GM18520 (cell line): ENCODE measurements around the gene OTUD1.
A peak's percentile ranks its signal among the peaks of the same experiment; 100 is the strongest.

Source experiments
- ATAC-seq: cut with Tn5 transposase; IDR thresholded peaks from one replicate; pipeline ENCODE4 v1.9.1; 2021; ENCODE audit not compliant: unreplicated experiment

The OTUD1 gene

GRCh38 chr10:23421397-23421796, 17.5 kb upstream of the OTUD1 start:
- no peak for ATAC-seq

GRCh38 chr10:23422003-23422411, 16.9 kb upstream of the OTUD1 start:
- ATAC-seq = no peak

- ATAC-seq = no peak
Observed at GRCh38 chr10:23432166-23432565, 6.7 kb upstream of the OTUD1 start.

GRCh38 chr10:23432639-23433038, 6.2 kb upstream of the OTUD1 start:
- ATAC-seq = no peak

- no peak for ATAC-seq
Observed at GRCh38 chr10:23433701-23434100, 5.2 kb upstream of the OTUD1 start.

GRCh38 chr10:23435378-23435777, 3.5 kb upstream of the OTUD1 start:
- ATAC-seq = no peak

- ATAC-seq = no peak
Observed at GRCh38 chr10:23436983-23437382, 1.9 kb upstream of the OTUD1 start.

- no peak for ATAC-seq
Observed at GRCh38 chr10:23437963-23438546, 820 bp upstream of the OTUD1 start.

- ATAC-seq = peak; percentile 2
Observed at GRCh38 chr10:23439452-23439960, 631 bp downstream of the OTUD1 start.

GRCh38 chr10:23439961-23440889, 1.4 kb downstream of the OTUD1 start:
- ATAC-seq = peak; percentile 7

- no peak for ATAC-seq
Observed at GRCh38 chr10:23441251-23441650, 2.4 kb downstream of the OTUD1 start.

GRCh38 chr10:23442936-23443335, 4.1 kb downstream of the OTUD1 start:
- no peak for ATAC-seq

GRCh38 chr10:23445591-23445990, 6.7 kb downstream of the OTUD1 start:
- ATAC-seq = no peak

- no peak for ATAC-seq
Observed at GRCh38 chr10:23448323-23448722, 9.4 kb downstream of the OTUD1 start.

- ATAC-seq = peak; percentile 96
Observed at GRCh38 chr10:23448802-23449570, 10.1 kb downstream of the OTUD1 start.

GRCh38 chr10:23452033-23452655, 13.3 kb downstream of the OTUD1 start:
- ATAC-seq = no peak

- ATAC-seq = no peak
Observed at GRCh38 chr10:23453465-23453864, 14.6 kb downstream of the OTUD1 start.

GRCh38 chr10:23457632-23458417, 18.9 kb downstream of the OTUD1 start:
- ATAC-seq = no peak

- ATAC-seq = no peak
Observed at GRCh38 chr10:23459308-23459939, 20.5 kb downstream of the OTUD1 start.

- no peak for ATAC-seq
Observed at GRCh38 chr10:23461557-23461956, 22.7 kb downstream of the OTUD1 start.
